Neural cell (in vitro differentiated cells): ENCODE results near the gene CFAP161.

ENCODE experiments used
- EP300 ChIP-seq: fragments of 450-650 bp; conservative IDR thresholded peaks from 2 replicates; pipeline ENCODE4 v1.6.1; 2014; ENCODE audit warnings: antibody characterized with exemption, mild to moderate bottlenecking, moderate library complexity; ENCODE audit not compliant: poor library complexity, severe bottlenecking
- MXI1 ChIP-seq: fragments of 450-650 bp; conservative IDR thresholded peaks from 2 replicates; pipeline ENCODE4 v1.6.1; 2014; ENCODE audit warnings: antibody characterized with exemption, mild to moderate bottlenecking; ENCODE audit not compliant: poor library complexity, severe bottlenecking
- POLR2AphosphoS5 ChIP-seq: IDR thresholded peaks from 2 replicates; pipeline ENCODE4 v1.6.1; 2012

- TF ChIP-seq EP300 = no peak
- TF ChIP-seq MXI1 = no peak
- no peak for TF ChIP-seq POLR2AphosphoS5
These were observed 16.9 kb upstream of the CFAP161 start for GRCh38 chr15:81117136-81117535.
